T-cell (primary cell): ENCODE measurements around the gene ATP23. TPM values are rescaled to one million over a fixed set of nuclear protein-coding genes. Genes with fewer than 3 reads are reported as not detected.

Experiments
- ATAC-seq, 4 experiments: fragments of 200-7000 bp in 3 of 4; fragments of 150-1000 bp in 1 of 4; cut with Tn5 transposase; replicated peaks in 1 of 4; 1 replicate in 3 of 4; 2 replicates in 1 of 4; pipeline ENCODE4 v1.10.0; 2021; ENCODE audit warnings: moderate library complexity in 3 of 4, mild to moderate bottlenecking in 2 of 4, moderate number of reproducible peaks in 1 of 4
- CTCF ChIA-PET, 2 donors: fragments of 300-600 bp; sonication (Branson Sonifier 250); formaldehyde crosslinking; loops; one replicate each; lab custom pipeline; 2022; ENCODE audit warnings: antibody characterized with exemption in 2 of 2; lab: Charles Lee
- POLR2A ChIA-PET, 2 donors: fragments of 300-600 bp; sonication (Branson Sonifier 250); formaldehyde crosslinking; loops; one replicate each; lab custom pipeline; 2022; ENCODE audit warnings: antibody characterized with exemption in 2 of 2; lab: Charles Lee
- DNase-seq, 35 experiments: peaks; one replicate each; pipeline versions ENCODE4 v3.0.0 to v3.0.0-alpha.2; 2013 to 2023
- H3K27ac ChIP-seq: one replicate; pipeline ENCODE4 v1.5.1; 2013; ENCODE audit warnings: low read length
- H3K27me3 ChIP-seq, 2 experiments: replicated peaks in 1 of 2; 1 replicate in 1 of 2; 2 replicates in 1 of 2; pipeline versions ENCODE4 v1.6.1 to v1.7.0; 2013; ENCODE audit warnings: low read length in 1 of 2, mixed read lengths in 1 of 2; ENCODE audit not compliant: control insufficient read depth in 2 of 2, insufficient read depth in 2 of 2; ENCODE audit errors: extremely low read depth in 1 of 2
- H3K36me3 ChIP-seq, 2 donors: 1 replicate in 1 of 2; 2 replicates in 1 of 2; pipeline versions ENCODE4 v1.6.1 to v1.7.0; 2013; ENCODE audit warnings: low read length in 1 of 2; ENCODE audit not compliant: control insufficient read depth in 2 of 2, insufficient read depth in 1 of 2; ENCODE audit errors: extremely low read depth in 1 of 2
- H3K4me1 ChIP-seq, 2 experiments: 1 replicate in 1 of 2; 2 replicates in 1 of 2; pipeline versions ENCODE4 v1.6.1 to v1.7.0; 2013; ENCODE audit warnings: low read length in 2 of 2, mixed read lengths in 1 of 2; ENCODE audit not compliant: insufficient read depth in 2 of 2, control insufficient read depth in 1 of 2; ENCODE audit errors: extremely low read depth in 1 of 2
- H3K4me3 ChIP-seq, 2 donors: 1 replicate in 1 of 2; 2 replicates in 1 of 2; pipeline versions ENCODE4 v1.5.1 to v1.7.0; 2013; ENCODE audit warnings: mild to moderate bottlenecking in 2 of 2, low read length in 1 of 2, moderate library complexity in 1 of 2; ENCODE audit not compliant: control insufficient read depth in 1 of 2; ENCODE audit errors: extremely low read depth in 1 of 2
- H3K9me3 ChIP-seq: 2 replicates; pipeline ENCODE4 v1.7.0; 2013
- H3K27ac Mint-ChIP-seq, 2 donors: one replicate each; pipeline ENCODE4 v1.8.0; 2020 to 2021; ENCODE audit warnings: mild to moderate bottlenecking in 2 of 2, mixed read lengths in 2 of 2
- H3K27me3 Mint-ChIP-seq, 2 donors: one replicate each; pipeline ENCODE4 v1.8.0; 2021 to 2022; ENCODE audit warnings: mixed read lengths in 2 of 2
- H3K36me3 Mint-ChIP-seq: one replicate; pipeline ENCODE4 v1.8.0; 2021; ENCODE audit warnings: mixed read lengths
- H3K4me1 Mint-ChIP-seq, 3 donors: one replicate each; pipeline ENCODE4 v1.8.0; 2020 to 2022; ENCODE audit warnings: mixed read lengths in 3 of 3, mild to moderate bottlenecking in 1 of 3
- H3K4me3 Mint-ChIP-seq, 3 donors: one replicate each; pipeline ENCODE4 v1.8.0; 2020 to 2022; ENCODE audit warnings: mild to moderate bottlenecking in 3 of 3, mixed read lengths in 3 of 3, moderate library complexity in 3 of 3
- H3K9me3 Mint-ChIP-seq, 3 donors: one replicate each; pipeline ENCODE4 v1.8.0; 2020 to 2022; ENCODE audit warnings: mixed read lengths in 3 of 3
- WGBS: methylation state at CpG from one replicate; pipeline ENCODE4 v1.1.5; 2013; ENCODE audit warnings: missing lambda C conversion rate; ENCODE audit not compliant: insufficient coverage; 5-methylcytosine and 5-hydroxymethylcytosine counted together
- total RNA-seq, 35 experiments: library from RNA in 6 of 35; stranded (reverse) in 6 of 35; fragments of 120-200 nt in 1 of 35; gene quantifications; one replicate each; pipeline versions ENCODE4 v1.2.1 to v1.2.4 and lab custom pipeline; 2013 to 2026

ATP23 gene
- total RNA-seq, 5 donors from 2014 or later (not counting 1 experiment from before 2014, with no cell fraction given): 3.1 to 9.7 (median 7.7) TPM

- Histone ChIP-seq H3K4me3 (no peak overlapping the region), H3K27me3 (peaks cover 0 to 13% of the 10 kb centered on the region in 2 experiments), H3K4me1 (no peaks in the 10 kb centered on the region), H3K9me3 (no peaks in the 10 kb centered on the region), H3K27ac (no peak overlapping the region), H3K36me3 (no peaks in the 10 kb centered on the region)
- ChIA-PET POLR2A (no interaction called here), CTCF (interaction anchor here in 1 of 2 donors (1.1 kb wide), 1 partner anchor 11 kb away, joined by 3 read pairs; no protein-coding TSS in a partner anchor)
- 71% methylated on average over 1 of the region's 3 CpGs for WGBS
- Mint-ChIP-seq H3K27me3 (peaks cover 3 to 14% of the 10 kb centered on the region in 2 donors), H3K9me3 (peaks cover 5 to 19% (median 16%) of the 10 kb centered on the region in 3 donors), H3K4me1 (no peaks in the 10 kb centered on the region), H3K36me3 (peaks cover 7% of the 10 kb centered on the region), H3K4me3 (no peak overlapping the region), H3K27ac (no peak overlapping the region)
- ATAC-seq (no peak), DNase-seq (no peak)
Measured at GRCh38 chr12:57993834-57994233, 52.5 kb downstream of the ATP23 start.

- peaks cover 8 to 37% (median 36%) of the 10 kb centered on the region in 3 donors for H3K9me3 Mint-ChIP-seq
- DNase-seq: no peak
- WGBS: no CpG with 5 or more reads among the region's 2 CpGs
Measured at GRCh38 chr12:57996520-57996919, 55.2 kb downstream of the ATP23 start.

GRCh38 chr12:57998251-57998650 is 56.9 kb downstream of the ATP23 start:
- H3K36me3 Mint-ChIP-seq: peaks cover 14% of the 10 kb centered on the region
- POLR2A ChIA-PET: no interaction called here

More at GRCh38 chr12:57996520-57996919, 55.2 kb downstream of the ATP23 start:
- Mint-ChIP-seq H3K27ac (no peak overlapping the region), H3K4me3 (no peak overlapping the region), H3K4me1 (no peaks in the 10 kb centered on the region), H3K36me3 (peaks cover 14% of the 10 kb centered on the region), H3K27me3 (peaks cover 5% of the 10 kb centered on the region in 2 donors)
- H3K4me1 ChIP-seq: no peaks in the 10 kb centered on the region
- peaks cover 0 to 13% of the 10 kb centered on the region in 2 experiments for H3K27me3 ChIP-seq
- ChIA-PET POLR2A (no interaction called here), CTCF (no interaction called here)
- H3K36me3 ChIP-seq: no peaks in the 10 kb centered on the region
- no peak overlapping the region for H3K4me3 ChIP-seq
- no peak for ATAC-seq
- no peak overlapping the region for H3K27ac ChIP-seq
- peaks cover 2% of the 10 kb centered on the region for H3K9me3 ChIP-seq

GRCh38 chr12:58000499-58000898 is 59.1 kb downstream of the ATP23 start:
- H3K27me3 Mint-ChIP-seq: peaks cover 14 to 22% of the 10 kb centered on the region in 2 donors
- H3K36me3 Mint-ChIP-seq: peaks cover 14% of the 10 kb centered on the region
- ChIA-PET CTCF (no interaction called here), POLR2A (no interaction called here)
- Histone ChIP-seq H3K4me3 (no peak overlapping the region), H3K4me1 (no peaks in the 10 kb centered on the region), H3K27me3 (peaks cover 0 to 15% of the 10 kb centered on the region in 2 experiments), H3K9me3 (peaks cover 2% of the 10 kb centered on the region), H3K36me3 (no peaks in the 10 kb centered on the region), H3K27ac (no peak overlapping the region)
- no peak for ATAC-seq
- H3K27ac Mint-ChIP-seq: no peak overlapping the region
- H3K9me3 Mint-ChIP-seq: peaks cover 7 to 48% (median 39%) of the 10 kb centered on the region in 3 donors
- no peak for DNase-seq
- no peaks in the 10 kb centered on the region for H3K4me1 Mint-ChIP-seq
- H3K4me3 Mint-ChIP-seq: no peak overlapping the region
- WGBS: 100% methylated on average over 1 of the region's 2 CpGs

More at GRCh38 chr12:57998251-57998650, 56.9 kb downstream of the ATP23 start:
- ATAC-seq (no peak), DNase-seq (no peak)
- H3K9me3 Mint-ChIP-seq: peaks cover 7 to 48% (median 39%) of the 10 kb centered on the region in 3 donors
- Histone ChIP-seq H3K4me1 (no peaks in the 10 kb centered on the region), H3K4me3 (no peak overlapping the region), H3K27ac (no peak overlapping the region), H3K9me3 (peaks cover 2% of the 10 kb centered on the region), H3K36me3 (no peaks in the 10 kb centered on the region), H3K27me3 (peaks cover 0 to 13% of the 10 kb centered on the region in 2 experiments)
- H3K27ac Mint-ChIP-seq: no peak overlapping the region
- no peaks in the 10 kb centered on the region for H3K4me1 Mint-ChIP-seq
- CTCF ChIA-PET: no interaction called here
- H3K4me3 Mint-ChIP-seq: no peak overlapping the region
- peaks cover 5 to 8% of the 10 kb centered on the region in 2 donors for H3K27me3 Mint-ChIP-seq

- POLR2A ChIA-PET: no interaction called here
- Histone ChIP-seq H3K27me3 (peaks cover 0 to 2% of the 10 kb centered on the region in 2 experiments), H3K36me3 (no peaks in the 10 kb centered on the region), H3K4me3 (no peak overlapping the region), H3K9me3 (no peaks in the 10 kb centered on the region), H3K27ac (no peak overlapping the region), H3K4me1 (no peaks in the 10 kb centered on the region)
- Mint-ChIP-seq H3K4me3 (no peak overlapping the region), H3K27ac (no peak overlapping the region), H3K27me3 (peaks cover 14 to 15% of the 10 kb centered on the region in 2 donors), H3K4me1 (peaks cover 2 to 6% (median 3%) of the 10 kb centered on the region in 3 donors), H3K9me3 (no peaks in the 10 kb centered on the region), H3K36me3 (no peaks in the 10 kb centered on the region)
- DNase-seq: no peak
- CTCF ChIA-PET: no interaction called here
- no peak for ATAC-seq
- 83% methylated on average over 1 of the region's 4 CpGs for WGBS
Measured at GRCh38 chr12:58007875-58008274, 66.5 kb downstream of the ATP23 start.

- H3K4me3 ChIP-seq: no peak overlapping the region
- H3K27me3 ChIP-seq: peaks cover 0 to 1% of the 10 kb centered on the region in 2 experiments
- ChIA-PET CTCF (no interaction called here), POLR2A (no interaction called here)
- no peaks in the 10 kb centered on the region for H3K9me3 ChIP-seq
- H3K36me3 Mint-ChIP-seq: no peaks in the 10 kb centered on the region
- H3K9me3 Mint-ChIP-seq: no peaks in the 10 kb centered on the region
- H3K27ac Mint-ChIP-seq: no peak overlapping the region
- no peak overlapping the region for H3K4me3 Mint-ChIP-seq
- ATAC-seq: no peak
- WGBS: no CpG with 5 or more reads among the region's 3 CpGs
- peaks cover 14 to 17% of the 10 kb centered on the region in 2 donors for H3K27me3 Mint-ChIP-seq
- DNase-seq: no peak
- H3K27ac ChIP-seq: no peak overlapping the region
- no peaks in the 10 kb centered on the region for H3K4me1 ChIP-seq
- no peaks in the 10 kb centered on the region for H3K36me3 ChIP-seq
- H3K4me1 Mint-ChIP-seq: peaks cover 2 to 6% (median 3%) of the 10 kb centered on the region in 3 donors
Measured at GRCh38 chr12:58008634-58009033, 67.3 kb downstream of the ATP23 start.
